GM23338 (cell line): ENCODE measurements around the gene BDH1. TPM values are rescaled to one million over a fixed set of nuclear protein-coding genes. Genes with fewer than 3 reads are reported as not detected.

Experiments used
- ATAC-seq: fragments of 200-7000 bp; cut with Tn5 transposase; 3 replicates; pipeline ENCODE4 v1.9.1; 2020
- DNase-seq: peaks from one replicate; pipeline ENCODE4 v3.0.0-alpha.2; 2015; ENCODE audit warnings: low spot score
- H2AFZ ChIP-seq: fragments of 200-600 bp; sonication (generic); 2 replicates; pipeline ENCODE4 v1.8.0; 2016; ENCODE audit warnings: antibody characterized with exemption, mild to moderate bottlenecking, moderate library complexity
- H3F3A ChIP-seq: fragments of 200-600 bp; sonication (generic); replicated peaks from 2 replicates; pipeline ENCODE4 v1.8.0; 2017; ENCODE audit warnings: antibody characterized with exemption, mixed run types, low read depth
- H3K27ac ChIP-seq: fragments of 200-600 bp; sonication (generic); 2 replicates; pipeline ENCODE4 v1.6.1; 2016; ENCODE audit warnings: low read depth
- H3K27me3 ChIP-seq: fragments of 200-600 bp; sonication (generic); 2 replicates; pipeline ENCODE4 v1.8.0; 2016; ENCODE audit warnings: mild to moderate bottlenecking, mixed run types, moderate library complexity; ENCODE audit not compliant: insufficient read depth
- H3K36me3 ChIP-seq: fragments of 200-600 bp; sonication (generic); 2 replicates; pipeline ENCODE4 v1.8.0; 2016; ENCODE audit warnings: mild to moderate bottlenecking; ENCODE audit not compliant: insufficient read depth
- H3K4me1 ChIP-seq: fragments of 200-600 bp; sonication (generic); 2 replicates; pipeline ENCODE4 v1.8.0; 2016; ENCODE audit warnings: mild to moderate bottlenecking, moderate library complexity; ENCODE audit not compliant: insufficient read depth
- H3K4me2 ChIP-seq: fragments of 200-600 bp; sonication (generic); 2 replicates; pipeline ENCODE4 v1.7.1; 2017; ENCODE audit warnings: mixed run types
- H3K4me3 ChIP-seq: fragments of 200-600 bp; sonication (generic); 2 replicates; pipeline ENCODE4 v1.6.1; 2016; ENCODE audit warnings: mixed run types
- H3K79me2 ChIP-seq: fragments of 200-600 bp; sonication (generic); replicated peaks from 2 replicates; pipeline ENCODE4 v1.8.0; 2017; ENCODE audit warnings: mild to moderate bottlenecking; ENCODE audit not compliant: insufficient read depth
- H3K9me2 ChIP-seq: fragments of 200-600 bp; sonication (generic); 2 replicates; pipeline ENCODE4 v1.8.0; 2017; ENCODE audit not compliant: insufficient read depth
- H4K20me1 ChIP-seq: fragments of 200-600 bp; sonication (generic); replicated peaks from 2 replicates; pipeline ENCODE4 v1.8.0; 2017; ENCODE audit warnings: mild to moderate bottlenecking; ENCODE audit not compliant: insufficient read depth
- H3K27ac Mint-ChIP-seq: 2 replicates; pipeline ENCODE4 v1.8.0; 2020; ENCODE audit warnings: inconsistent platforms, mild to moderate bottlenecking, moderate library complexity, mixed read lengths
- H3K27me3 Mint-ChIP-seq: 3 replicates; pipeline ENCODE4 v1.8.0; 2022; ENCODE audit warnings: low read depth, mild to moderate bottlenecking, moderate library complexity, mixed read lengths, inconsistent platforms; ENCODE audit not compliant: insufficient read depth, poor library complexity
- H3K36me3 Mint-ChIP-seq: 3 replicates; pipeline ENCODE4 v1.8.0; 2021; ENCODE audit warnings: low read depth, mild to moderate bottlenecking, inconsistent platforms, moderate library complexity, mixed read lengths
- H3K4me1 Mint-ChIP-seq: 3 replicates; pipeline ENCODE4 v1.8.0; 2020; ENCODE audit warnings: mild to moderate bottlenecking, inconsistent platforms, mixed read lengths
- H3K4me3 Mint-ChIP-seq: 3 replicates; pipeline ENCODE4 v1.8.0; 2021; ENCODE audit warnings: moderate library complexity, mild to moderate bottlenecking, inconsistent platforms, mixed read lengths
- H3K9me3 Mint-ChIP-seq: 3 replicates; pipeline ENCODE4 v1.8.0; 2020; ENCODE audit warnings: moderate library complexity, mild to moderate bottlenecking, inconsistent platforms, mixed read lengths
- CREB1 ChIP-seq: fragments of 250-450 bp; sonication (Bioruptor Pico); IDR thresholded peaks from 2 replicates; pipeline ENCODE4 v1.5.0; 2020; ENCODE audit warnings: low read depth, mild to moderate bottlenecking, moderate library complexity
- EZH2 ChIP-seq: fragments of 200-600 bp; sonication (generic); IDR thresholded peaks from one replicate; pipeline ENCODE4 v1.8.0; 2017; ENCODE audit warnings: antibody characterized with exemption, mild to moderate bottlenecking, low read depth; ENCODE audit not compliant: unreplicated experiment
- NANOG ChIP-seq: IDR thresholded peaks from 2 replicates; pipeline ENCODE4 v1.6.1; 2016; ENCODE audit warnings: antibody characterized with exemption, borderline replicate concordance
- POLR2AphosphoS5 ChIP-seq: IDR thresholded peaks from 2 replicates; pipeline ENCODE4 v1.6.1; 2016; ENCODE audit warnings: antibody characterized with exemption, low read depth
- REST ChIP-seq: IDR thresholded peaks from one replicate; pipeline ENCODE4 v1.6.1; 2018; ENCODE audit warnings: antibody characterized with exemption; ENCODE audit not compliant: unreplicated experiment
- STAT1 ChIP-seq: IDR thresholded peaks from one replicate; pipeline ENCODE4 v1.6.1; 2016; ENCODE audit warnings: antibody characterized with exemption; ENCODE audit not compliant: unreplicated experiment
- ZNF331 ChIP-seq: fragments of 250-450 bp; sonication (Bioruptor Pico); IDR thresholded peaks from 2 replicates; pipeline ENCODE4 v1.5.0; 2020; ENCODE audit warnings: low read depth, mild to moderate bottlenecking, moderate library complexity
- polyA plus RNA-seq: library from polyadenylated mRNA; unstranded; fragments of >200 nt; fragmentation: Nextera tagmentation; extraction: Ambion mirVana; gene quantifications from 2 replicates; pipeline ENCODE4 v1.2.1, GENCODE V29; 2016
- total RNA-seq: library from RNA; depleted of rRNA; stranded (reverse); fragments of >200 nt; shearing (Covaris generic); gene quantifications from 2 replicates; pipeline ENCODE4 v1.2.3, GENCODE V29; 2014
- TF ChIP-seq, protein P1 (sequence below): IDR thresholded peaks from 2 replicates; pipeline ENCODE4 v1.6.1; 2016; ENCODE audit warnings: antibody characterized with exemption
- TF ChIP-seq, protein P2 (sequence below), 2 experiments: fragments of 200-600 bp in 1 of 2; sonication (generic) in 1 of 2; conservative IDR thresholded peaks; 2 replicates each; pipeline versions ENCODE4 v1.5.1 to v1.6.1; 2016 to 2017; ENCODE audit warnings: antibody characterized with exemption in 2 of 2, low read depth in 2 of 2, mild to moderate bottlenecking in 2 of 2, moderate library complexity in 1 of 2

Gene BDH1
- total and polyA plus RNA-seq, 2 experiments from 2014 or later, result 18.1 to 19.3 TPM

DNA sequence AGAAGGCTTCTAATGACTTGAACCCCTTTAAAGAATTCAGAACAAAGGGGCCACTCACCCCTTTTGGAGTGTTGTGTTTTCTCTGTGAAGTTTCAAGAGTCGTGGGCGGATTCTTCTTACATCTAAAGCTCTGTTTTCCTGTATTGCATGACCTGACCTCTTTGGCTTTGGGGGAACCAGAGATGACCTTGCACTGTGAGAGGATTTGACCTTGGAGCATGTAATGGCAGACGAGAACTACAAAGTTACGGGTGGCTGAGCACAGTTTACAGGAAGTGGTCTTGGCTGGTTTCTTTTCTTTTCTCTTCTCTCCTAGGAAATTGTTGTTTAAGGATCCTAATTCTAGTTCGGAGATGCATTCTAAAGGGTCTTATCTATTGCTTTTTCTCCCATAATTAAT is 6.2 kb upstream of the BDH1 start:
- Histone ChIP-seq H4K20me1 (no peaks in the 10 kb centered on the region), H2AFZ (no peak overlapping the region), H3K4me2 (no peak overlapping the region), H3K79me2 (no peaks in the 10 kb centered on the region), H3K27ac (no peak overlapping the region), H3K4me3 (no peak overlapping the region), H3K9me2 (no peaks in the 10 kb centered on the region; the same call in 1 of the 2 replicates), H3K36me3 (peaks cover 35% of the 10 kb centered on the region), H3K4me1 (peaks cover 14% of the 10 kb centered on the region), H3F3A (no peaks in the 10 kb centered on the region), H3K27me3 (peaks cover 4% of the 10 kb centered on the region; the same call in 1 of the 2 replicates)
- no peak overlapping the region for H3K4me3 Mint-ChIP-seq
- DNase-seq (no peak), ATAC-seq (no peak)
- H3K36me3 Mint-ChIP-seq, result peaks cover 74% of the 10 kb centered on the region
- peaks cover 2% of the 10 kb centered on the region for H3K27me3 Mint-ChIP-seq
- H3K9me3 Mint-ChIP-seq, result peaks cover 80% of the 10 kb centered on the region
- TF ChIP-seq ZNF331 (CRISPR knock-in tag) (no peak), POLR2AphosphoS5 (no peak), CREB1 (CRISPR knock-in tag) (no peak)
- no peak overlapping the region for H3K27ac Mint-ChIP-seq
- peaks cover 11% of the 10 kb centered on the region for H3K4me1 Mint-ChIP-seq

GRCh38 chr3:197559651-197560050 is 3.9 kb upstream of the BDH1 start:
- Histone ChIP-seq H2AFZ (no peak overlapping the region), H3F3A (0 out of 2 replicates have a peak, but pooled peaks cover 4% of the 10 kb centered on the region), H3K4me2 (no peak overlapping the region), H3K27me3 (peaks cover 13% of the 10 kb centered on the region), H3K27ac (no peak overlapping the region), H3K36me3 (peaks cover 24% of the 10 kb centered on the region; the same call in 1 of the 2 replicates), H3K79me2 (no peaks in the 10 kb centered on the region), H4K20me1 (no peaks in the 10 kb centered on the region), H3K9me2 (no peaks in the 10 kb centered on the region; the same call in 1 of the 2 replicates), H3K4me1 (peaks cover 19% of the 10 kb centered on the region), H3K4me3 (no peak overlapping the region)
- peaks cover 56% of the 10 kb centered on the region for H3K36me3 Mint-ChIP-seq
- H3K4me3 Mint-ChIP-seq, result no peak overlapping the region
- no peak for ATAC-seq
- peaks cover 11% of the 10 kb centered on the region for H3K4me1 Mint-ChIP-seq
- peaks cover 10% of the 10 kb centered on the region for H3K27me3 Mint-ChIP-seq
- H3K27ac Mint-ChIP-seq, result no peak overlapping the region
- peaks cover 62% of the 10 kb centered on the region for H3K9me3 Mint-ChIP-seq
- DNase-seq, result no peak
- TF ChIP-seq REST, result no peak
- TF ChIP-seq EZH2, result no peak
- no peak for TF ChIP-seq NANOG
- TF ChIP-seq CREB1 (CRISPR knock-in tag), result no peak
- TF ChIP-seq, protein P1, sequence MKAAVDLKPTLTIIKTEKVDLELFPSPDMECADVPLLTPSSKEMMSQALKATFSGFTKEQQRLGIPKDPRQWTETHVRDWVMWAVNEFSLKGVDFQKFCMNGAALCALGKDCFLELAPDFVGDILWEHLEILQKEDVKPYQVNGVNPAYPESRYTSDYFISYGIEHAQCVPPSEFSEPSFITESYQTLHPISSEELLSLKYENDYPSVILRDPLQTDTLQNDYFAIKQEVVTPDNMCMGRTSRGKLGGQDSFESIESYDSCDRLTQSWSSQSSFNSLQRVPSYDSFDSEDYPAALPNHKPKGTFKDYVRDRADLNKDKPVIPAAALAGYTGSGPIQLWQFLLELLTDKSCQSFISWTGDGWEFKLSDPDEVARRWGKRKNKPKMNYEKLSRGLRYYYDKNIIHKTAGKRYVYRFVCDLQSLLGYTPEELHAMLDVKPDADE, result no peak
- no peak for TF ChIP-seq STAT1
- TF ChIP-seq, protein P2, sequence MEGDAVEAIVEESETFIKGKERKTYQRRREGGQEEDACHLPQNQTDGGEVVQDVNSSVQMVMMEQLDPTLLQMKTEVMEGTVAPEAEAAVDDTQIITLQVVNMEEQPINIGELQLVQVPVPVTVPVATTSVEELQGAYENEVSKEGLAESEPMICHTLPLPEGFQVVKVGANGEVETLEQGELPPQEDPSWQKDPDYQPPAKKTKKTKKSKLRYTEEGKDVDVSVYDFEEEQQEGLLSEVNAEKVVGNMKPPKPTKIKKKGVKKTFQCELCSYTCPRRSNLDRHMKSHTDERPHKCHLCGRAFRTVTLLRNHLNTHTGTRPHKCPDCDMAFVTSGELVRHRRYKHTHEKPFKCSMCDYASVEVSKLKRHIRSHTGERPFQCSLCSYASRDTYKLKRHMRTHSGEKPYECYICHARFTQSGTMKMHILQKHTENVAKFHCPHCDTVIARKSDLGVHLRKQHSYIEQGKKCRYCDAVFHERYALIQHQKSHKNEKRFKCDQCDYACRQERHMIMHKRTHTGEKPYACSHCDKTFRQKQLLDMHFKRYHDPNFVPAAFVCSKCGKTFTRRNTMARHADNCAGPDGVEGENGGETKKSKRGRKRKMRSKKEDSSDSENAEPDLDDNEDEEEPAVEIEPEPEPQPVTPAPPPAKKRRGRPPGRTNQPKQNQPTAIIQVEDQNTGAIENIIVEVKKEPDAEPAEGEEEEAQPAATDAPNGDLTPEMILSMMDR (conservative IDR thresholded peaks at IDR 0.05; ENCODE audit: low read depth in 2 of 2), result no peak
